GM18520 (cell line): Measurements from ENCODE around the gene DNASE1.
"Not testable (repeated sequence)": the region's sequence is repeated elsewhere in the genome, so short reads cannot be mapped to it uniquely, and the experiment has no call there.

Source experiments
- ATAC-seq: cut with Tn5 transposase; IDR thresholded peaks from one replicate; pipeline ENCODE4 v1.9.1; 2021; ENCODE audit not compliant: unreplicated experiment

DNASE1 gene

DNA sequence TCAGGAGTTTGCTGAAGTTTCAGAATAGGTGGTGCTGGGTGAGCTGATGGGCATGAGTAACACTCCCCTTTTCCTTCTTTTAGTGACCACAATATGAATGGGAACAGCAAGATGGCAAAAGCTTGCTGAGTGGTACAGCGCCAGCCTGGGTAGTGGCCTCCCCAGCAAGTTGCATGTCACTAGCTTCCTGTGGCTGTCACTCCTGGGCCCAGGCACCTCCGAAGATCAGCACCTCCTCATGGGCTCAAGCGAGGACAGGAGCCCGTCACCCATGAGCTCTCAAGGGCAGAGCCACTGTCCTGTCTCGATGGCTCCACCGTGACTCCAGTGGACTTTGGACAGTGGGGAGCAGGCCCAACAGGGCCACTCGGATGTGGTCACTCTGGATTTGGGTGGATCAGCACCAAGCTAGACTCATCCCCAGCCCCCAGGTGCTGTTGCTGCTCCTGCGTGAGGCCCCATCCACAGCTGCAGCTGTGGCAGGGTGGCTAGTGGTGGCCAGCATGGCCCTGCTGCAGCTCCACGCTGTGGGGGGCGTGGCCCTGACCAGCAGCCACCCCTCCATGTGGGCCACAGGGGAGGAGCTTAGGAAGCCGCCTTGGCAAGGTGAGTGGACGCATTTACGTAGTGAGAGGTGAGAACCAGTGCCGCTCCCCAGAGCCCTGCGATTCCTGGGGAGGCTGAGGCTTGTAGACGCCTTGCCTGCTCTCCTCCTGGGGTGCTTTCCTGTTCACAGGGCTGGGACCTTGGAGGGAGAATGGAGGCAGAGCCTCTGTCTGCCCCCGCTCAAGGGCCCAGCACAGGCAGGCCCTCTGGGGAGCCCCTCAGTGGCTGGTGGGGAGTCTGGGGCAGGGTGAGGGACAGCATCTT is 13.6 kb upstream of the DNASE1 start:
- no peak for ATAC-seq

DNA sequence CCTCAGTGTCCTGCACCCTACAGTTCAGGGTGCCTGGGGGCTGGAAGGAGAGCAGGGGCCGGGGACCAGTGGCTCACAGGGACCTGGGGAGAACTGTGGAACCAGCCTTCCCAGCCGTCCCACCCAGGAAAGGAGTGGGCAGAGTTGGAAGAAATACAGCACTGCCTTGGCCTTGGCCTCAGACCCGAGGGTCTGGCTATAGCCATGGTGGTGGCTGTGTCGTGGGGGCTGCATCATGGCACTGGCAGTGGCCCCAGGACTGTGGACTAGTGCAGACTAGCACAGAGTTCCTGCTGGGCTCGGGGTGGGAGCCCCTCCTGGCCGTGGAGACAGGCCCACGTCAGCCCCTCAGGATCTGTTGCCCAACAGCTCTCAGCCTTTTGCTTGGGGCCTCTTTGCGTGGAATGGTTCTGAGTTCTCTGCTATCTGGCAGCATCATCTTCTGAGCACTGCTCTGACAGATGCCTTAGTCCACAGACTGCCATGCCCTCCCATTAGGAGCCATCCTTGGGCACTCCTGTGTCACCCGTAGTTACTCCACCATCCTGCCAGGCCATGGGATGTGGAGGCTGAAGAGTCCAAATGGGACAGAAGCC is 12.6 kb upstream of the DNASE1 start:
- no peak for ATAC-seq

DNA sequence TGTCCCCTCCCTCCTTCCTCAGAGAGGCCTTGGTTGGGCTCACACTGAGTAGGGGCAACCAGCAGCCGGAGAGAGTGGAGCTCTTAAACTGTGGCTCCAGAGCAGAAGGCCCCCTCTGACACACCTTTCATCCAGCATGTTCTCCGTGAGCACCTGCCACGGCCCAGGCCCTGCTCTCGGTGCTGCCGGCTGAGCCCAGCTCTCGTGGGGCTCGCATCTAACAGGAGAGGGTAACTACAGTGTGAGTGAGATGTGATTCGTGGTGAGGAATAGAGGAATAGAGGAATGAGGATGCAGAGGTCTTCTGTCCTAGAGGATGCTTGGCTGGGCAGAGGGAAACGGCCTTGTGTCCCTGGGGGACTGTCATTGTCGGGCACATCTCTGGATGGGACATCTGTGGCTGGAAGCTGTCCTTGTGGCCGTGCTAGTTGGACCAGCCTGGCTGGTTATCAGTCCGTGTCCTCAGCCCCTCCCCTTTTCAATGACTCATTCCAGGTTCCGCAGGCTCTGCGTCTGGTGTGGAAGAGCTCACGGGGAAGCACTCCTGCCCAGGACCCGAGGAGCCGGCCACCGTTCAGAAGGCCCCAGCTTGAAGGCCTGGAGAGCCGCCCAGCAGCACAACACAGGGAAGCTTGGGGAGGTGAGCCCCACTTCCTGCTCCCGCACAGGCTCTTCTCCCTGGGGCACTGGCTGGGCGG is 11.9 kb upstream of the DNASE1 start:
- no peak for ATAC-seq

DNA sequence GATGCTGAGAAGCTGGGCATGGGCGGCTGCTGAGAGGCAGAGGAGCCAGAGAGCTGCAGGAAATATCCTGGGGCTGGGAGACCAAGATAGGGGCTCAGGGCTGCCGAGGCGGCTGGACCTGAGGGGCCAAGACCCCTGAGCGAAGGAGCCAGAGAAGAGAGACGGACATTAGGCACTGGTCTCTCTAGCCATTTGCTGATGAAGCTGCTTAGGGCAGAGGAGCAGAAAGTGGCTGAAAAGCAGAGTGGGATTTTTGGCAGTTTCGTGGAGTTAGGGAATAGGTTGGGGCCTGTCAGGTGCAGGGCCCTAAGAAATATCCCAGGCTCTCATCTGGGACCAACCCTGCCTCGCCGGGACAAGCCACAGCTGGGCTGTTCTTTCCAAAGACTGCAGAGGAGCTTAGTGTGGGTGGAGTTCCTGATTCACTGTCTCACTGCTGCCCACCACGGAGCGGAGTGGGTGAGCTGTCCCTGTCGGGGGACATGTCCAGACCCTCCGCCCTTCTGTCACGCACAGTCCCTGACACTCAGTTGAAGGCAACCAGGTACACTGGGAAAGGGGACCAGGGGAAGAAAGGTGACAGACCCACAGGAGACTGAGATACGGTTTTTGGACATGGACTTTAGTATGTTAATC is 11.3 kb upstream of the DNASE1 start:
- ATAC-seq = no peak

DNA sequence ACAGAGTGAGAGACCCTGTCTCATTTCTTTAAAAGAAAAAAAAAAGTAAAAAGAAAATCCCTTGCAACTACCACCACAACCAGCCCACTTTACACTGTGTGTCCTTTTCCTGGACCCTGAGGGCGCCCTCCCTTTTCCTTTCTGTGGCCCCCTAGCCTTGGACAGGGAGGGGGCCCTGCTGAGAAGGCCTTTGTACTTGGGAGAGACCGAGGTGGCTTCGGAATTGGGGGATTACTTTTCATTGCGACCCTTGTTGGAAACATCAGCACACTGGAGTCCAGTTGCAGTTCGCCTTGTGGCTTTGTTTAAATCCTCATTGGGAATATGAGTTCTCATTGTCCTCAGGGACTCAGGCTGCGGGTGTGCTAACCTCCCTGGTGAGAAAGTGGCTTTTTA is 9.4 kb upstream of the DNASE1 start:
- ATAC-seq = no peak

DNA sequence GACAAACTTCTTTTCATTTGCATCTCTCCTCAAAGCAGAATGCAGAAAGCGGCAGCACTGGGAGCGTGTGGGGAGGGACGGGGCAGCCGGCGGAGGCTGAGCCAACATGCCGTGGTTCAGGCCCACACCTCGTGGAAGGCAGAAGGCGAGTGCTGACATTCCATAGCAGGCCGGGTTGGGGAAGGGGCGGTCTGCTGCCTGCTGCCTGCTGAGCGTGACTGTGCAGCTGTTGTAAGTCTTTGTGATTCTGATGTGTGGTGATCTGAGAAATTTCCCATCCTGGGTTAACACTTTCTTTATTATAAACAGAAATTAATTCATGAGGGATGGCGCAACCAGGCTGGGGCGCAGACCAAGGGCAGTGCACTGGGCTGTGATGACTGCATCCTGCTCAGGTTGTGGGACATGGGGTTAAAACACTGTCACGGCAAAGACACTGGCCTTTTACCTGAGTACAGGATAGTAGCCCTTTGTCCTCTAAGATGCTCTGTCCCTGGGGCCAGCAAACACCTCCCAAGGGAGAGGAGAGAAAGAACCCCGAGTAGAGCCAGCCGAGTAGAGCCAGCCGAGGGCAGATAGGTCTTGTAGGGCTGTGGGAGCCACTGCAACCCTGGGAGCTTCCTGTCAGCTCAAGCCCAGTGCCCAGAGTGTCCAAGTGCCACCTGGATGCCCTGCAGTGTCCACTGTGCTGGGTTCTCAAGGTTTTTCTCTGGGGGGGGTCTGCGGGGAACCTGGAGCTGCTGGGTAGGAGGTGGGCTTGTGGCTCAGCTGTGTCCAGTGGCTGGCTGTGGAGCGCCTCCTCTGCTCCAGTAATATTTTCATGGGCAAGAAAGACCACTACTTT is 8.8 kb upstream of the DNASE1 start:
- ATAC-seq = no peak

DNA sequence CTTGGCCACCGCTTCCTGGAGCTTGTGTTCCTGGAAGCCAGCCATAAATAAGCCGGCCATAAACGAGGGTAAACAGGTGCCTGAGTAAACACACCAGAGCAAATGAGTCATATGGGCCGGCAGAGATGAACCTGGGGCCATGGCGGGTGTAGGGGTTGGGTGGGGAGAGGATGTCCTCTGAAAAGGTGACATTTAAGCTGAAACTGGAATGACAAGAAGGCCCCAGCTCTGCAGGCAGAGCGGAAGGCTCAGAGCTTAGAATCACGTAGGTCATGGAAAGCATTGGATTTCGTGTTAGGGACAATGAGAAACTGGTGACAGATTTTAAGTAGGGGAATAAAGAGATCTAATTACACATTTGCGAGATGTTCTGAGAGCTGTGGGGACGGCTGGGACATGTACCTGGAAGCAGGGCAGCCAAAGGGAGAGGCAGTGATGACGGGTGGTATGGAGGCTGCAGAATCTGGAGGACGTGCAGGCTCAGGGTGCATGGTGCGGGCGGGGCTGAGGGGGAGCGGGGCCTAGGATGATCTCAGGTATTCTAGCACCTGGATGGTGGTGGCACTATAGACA is 8.1 kb upstream of the DNASE1 start:
- no peak for ATAC-seq

DNA sequence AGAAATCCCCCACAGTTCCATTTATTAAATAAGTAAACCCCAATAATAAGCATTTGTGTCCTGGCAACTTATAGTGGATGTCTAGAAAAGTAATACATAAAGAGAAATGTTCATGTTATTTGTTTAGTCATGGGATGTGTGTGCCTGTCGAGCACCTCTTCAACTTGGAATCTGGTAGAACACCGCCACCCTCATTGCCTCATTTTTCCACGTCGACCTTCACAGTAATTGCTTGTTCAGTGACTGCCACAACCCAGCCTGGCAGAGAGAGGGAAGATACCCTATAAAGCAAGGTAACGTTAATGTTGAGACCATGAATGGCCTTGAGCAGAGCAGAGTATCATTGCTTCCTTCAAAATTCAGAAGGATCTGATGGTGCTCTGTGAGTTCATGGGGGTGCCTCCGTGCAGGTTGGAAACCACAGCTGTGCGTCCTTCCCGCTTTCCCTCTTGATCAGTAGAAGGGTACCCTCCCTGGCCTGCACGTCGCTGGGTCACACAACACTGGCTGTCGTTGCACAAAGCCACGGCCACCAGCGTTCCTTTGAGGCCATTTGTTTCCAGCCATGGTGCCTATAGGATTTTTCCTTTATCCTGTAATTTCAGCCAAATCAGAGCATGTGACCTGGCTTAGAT is 3.7 kb upstream of the DNASE1 start:
- no peak for ATAC-seq

DNA sequence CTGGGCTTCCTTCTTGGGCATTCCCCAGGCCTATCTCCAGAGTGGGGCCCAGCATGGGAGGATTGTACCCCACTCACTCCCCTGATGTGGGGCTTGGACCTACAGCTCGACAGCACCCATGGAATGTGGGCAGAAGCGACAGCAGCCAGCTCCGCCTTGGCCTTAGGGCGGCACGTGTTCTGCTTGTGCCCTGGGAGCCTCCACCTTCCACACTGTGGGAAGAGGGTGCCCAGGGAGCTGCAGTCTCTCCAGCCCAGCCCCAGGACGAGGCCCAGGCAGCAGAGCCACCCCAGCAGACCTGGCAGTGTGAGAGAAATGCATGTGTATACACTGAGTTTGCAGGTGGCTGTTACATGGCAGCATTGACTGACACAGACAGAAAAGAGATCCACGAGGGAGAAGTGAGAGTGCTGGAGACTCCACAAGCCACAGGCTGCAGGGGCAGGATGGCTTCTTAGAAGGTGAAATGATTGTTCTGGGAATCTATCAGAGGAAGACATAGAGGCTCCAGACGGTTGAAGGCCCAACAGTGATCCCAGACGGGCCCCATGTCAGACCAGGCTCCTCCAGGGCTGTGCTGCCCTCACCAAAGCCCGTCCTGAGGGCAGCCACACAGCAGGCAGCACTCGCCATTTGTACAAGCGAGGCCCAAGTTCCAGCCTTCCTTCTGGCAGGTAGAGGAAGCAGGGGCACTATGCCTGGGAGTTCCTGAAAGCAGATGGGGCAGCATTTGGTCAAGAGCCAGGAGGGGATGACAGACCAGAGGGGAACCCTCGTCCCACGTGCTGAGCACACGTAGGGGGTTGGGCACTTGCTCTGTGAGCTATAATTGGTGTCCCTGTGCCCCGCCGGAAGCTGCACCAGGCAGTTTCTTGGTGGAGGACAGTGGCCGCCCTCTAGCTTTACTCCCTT is 2.8 kb upstream of the DNASE1 start:
- no peak for ATAC-seq

DNA sequence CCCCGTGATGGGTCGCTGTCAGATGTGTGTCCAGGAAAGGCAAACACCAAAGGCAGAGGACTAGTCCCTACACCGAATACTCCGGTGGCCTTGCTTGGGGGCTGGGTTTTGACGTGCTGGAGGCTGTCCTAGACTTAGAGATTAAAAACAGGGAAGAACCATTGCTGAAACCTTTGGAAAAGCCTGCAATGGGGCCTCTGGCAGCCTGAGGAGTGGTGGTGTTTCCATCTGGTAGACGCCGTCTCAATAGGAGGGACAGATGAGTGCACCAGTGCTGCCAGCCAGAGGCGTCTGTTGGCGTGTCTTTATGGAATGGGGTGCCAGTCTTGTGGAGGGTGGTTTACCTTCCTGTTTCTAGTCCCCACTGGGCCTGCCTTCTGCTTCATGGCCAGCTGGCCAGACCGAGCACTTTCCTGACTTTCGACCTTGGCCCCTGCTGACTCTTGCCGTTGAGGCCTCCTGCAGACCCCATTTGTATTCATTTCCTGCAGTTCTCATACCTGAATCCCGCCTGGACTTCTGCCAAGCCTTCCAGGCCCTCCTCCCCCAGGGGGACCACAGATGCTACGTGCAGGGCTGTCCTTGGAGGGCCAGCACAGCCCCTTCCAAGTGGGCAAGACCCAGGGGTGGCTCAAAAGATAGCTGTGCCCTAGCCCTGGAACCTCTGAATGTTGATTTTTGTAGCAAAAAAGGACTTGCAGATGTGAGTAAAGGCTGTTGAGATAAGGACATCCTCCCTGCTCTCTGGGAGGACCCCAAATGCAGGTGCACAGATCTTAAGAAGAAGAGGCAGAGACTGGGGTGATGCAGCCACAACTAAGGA is 1.9 kb upstream of the DNASE1 start:
- ATAC-seq = no peak

DNA sequence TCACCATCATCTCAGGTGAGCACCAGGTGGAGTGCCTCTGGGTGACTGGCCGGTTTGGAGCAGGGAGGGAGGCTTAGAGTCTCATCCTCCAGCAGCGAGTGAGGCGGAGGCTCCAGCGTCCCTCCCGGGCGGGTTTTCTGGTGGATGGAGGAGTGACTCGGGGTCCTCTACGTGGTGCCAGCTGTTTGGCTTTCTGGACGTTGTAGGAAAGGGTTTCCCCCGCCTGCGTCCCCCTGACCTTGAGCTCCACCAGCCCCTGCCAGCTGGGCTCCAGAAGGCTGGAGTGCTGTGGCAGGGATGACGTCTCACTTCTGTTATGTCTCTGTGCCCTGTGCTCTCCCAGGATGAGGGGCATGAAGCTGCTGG is 522 bp downstream of the DNASE1 start:
- ATAC-seq = no peak

DNA sequence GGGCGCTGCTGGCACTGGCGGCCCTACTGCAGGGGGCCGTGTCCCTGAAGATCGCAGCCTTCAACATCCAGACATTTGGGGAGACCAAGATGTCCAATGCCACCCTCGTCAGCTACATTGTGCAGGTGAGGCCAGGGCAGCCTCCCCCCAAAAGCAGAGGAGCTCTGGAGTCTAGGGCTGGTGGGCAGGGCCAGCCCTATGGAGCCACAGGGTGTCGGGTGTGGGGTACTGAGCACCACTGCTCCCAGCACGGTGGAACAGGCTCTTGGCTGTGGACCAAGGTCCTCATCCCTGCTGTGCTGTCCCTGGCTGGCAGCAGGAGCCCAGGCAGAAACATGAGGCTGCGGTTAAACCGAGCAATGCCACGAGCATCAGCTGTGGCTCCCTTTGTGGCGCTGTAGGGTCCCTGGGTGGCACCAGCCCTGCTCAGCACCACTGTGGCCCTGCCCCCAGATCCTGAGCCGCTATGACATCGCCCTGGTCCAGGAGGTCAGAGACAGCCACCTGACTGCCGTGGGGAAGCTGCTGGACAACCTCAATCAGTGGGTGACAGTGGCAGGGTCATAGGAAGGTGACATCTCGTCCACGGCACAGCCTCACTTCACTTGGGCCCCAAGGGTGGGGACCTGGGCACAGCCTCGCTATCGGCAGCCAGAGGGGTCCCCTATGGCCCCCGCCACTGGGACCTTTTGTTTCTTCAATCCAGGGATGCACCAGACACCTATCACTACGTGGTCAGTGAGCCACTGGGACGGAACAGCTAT is 1.1 kb downstream of the DNASE1 start:
- no peak for ATAC-seq

DNA sequence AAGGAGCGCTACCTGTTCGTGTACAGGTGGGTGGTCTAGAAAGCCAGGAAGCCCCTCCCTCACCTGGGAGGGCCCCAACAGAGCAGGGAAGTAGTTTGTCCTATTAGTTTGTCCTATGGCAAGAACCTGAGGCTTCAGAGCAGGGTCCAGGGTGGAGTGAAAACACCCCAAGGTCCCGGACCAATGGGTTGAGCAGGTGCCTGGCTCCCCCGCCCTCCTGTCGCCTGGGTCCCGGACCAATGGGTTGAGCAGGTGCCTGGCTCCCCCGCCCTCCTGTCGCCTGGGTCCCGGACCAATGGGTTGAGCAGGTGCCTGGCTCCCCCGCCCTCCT is 1.6 kb downstream of the DNASE1 start:
- not testable (repeated sequence) for ATAC-seq

DNA sequence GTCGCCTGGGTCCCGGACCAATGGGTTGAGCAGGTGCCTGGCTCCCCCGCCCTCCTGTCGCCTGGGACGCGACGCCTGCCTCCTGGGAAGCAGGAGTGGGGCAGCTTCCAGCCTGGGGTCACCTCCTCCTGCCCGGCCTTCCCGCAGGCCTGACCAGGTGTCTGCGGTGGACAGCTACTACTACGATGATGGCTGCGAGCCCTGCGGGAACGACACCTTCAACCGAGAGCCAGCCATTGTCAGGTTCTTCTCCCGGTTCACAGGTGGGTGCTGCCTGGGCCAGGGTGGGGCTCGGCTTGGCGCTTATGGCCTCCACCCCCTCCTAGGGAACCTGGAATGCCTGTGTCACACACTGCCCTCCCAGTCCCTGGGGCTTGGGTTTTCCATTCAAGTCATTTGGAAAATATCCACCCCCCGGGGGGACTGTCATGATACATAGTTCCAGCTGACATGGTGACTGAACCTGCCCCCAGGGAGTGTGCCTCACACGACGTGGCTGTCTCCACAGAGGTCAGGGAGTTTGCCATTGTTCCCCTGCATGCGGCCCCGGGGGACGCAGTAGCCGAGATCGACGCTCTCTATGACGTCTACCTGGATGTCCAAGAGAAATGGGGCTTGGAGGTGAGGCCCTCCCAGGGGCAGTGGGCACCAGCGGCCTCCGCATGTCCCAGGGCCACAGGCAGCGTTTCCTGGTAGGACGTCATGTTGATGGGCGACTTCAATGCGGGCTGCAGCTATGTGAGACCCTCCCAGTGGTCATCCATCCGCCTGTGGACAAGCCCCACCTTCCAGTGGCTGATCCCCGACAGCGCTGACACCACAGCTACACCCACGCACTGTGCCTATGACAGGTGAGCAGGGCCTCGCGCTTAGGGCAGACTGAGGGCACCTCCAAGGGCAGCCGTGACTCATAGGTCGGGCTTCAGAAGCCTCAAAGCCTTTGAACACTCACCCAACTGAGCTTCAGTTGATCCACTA is 2.3 kb downstream of the DNASE1 start:
- ATAC-seq = no peak

DNA sequence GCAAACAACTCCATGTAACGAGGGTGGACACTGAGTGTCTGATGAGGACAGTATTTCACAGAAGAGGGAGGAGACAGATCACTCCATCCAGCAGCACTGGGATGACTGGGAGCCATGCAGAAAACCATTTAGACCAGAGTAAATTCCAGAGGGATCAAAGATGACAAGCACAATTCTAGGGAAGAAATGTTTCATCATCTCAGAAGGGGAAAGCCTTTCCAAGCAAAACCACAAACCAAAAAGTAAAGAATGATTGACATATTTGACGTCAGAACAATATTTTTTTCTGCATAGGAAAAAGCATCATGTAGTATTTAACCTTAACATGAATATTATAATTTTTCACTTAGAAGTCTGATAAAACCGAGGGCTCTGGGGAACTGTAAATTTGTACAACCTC is 4.8 kb downstream of the DNASE1 start:
- no peak for ATAC-seq

DNA sequence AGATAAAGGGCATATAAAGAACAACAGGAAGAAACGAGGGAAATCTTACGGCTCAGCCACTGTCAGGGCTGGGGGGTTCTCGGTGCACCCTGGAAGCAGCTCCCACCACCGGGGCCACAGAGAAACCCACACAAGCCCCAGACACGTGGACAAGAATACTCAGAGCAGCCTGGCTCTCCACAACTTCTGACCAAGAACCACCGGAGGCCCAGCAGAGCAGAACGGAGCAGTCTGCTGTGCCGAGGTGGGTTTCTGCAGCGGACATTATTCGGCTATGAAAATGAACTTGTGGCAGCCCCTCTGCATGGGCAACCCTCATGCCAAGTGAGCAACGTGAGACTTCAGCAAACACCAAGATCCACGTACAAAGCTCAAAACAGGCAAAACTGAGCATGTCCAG is 6.8 kb downstream of the DNASE1 start:
- ATAC-seq = no peak
